GM18511 (cell line): ENCODE results near the gene RAD50.
"Not testable (repeated sequence)": the region's sequence is repeated elsewhere in the genome, so short reads cannot be mapped to it uniquely, and the experiment has no call there.

Experiments used
- ATAC-seq: cut with Tn5 transposase; IDR thresholded peaks from one replicate; pipeline ENCODE4 v1.9.1; 2021; ENCODE audit warnings: mild to moderate bottlenecking, moderate library complexity; ENCODE audit not compliant: unreplicated experiment

RAD50 gene

GRCh38 chr5:132556763-132557477 lies at the start of gene RAD50:
RAD50 (plus strand) TSS chr5:132556977; CDS start chr5:132557325, 348 bp downstream.
- ATAC-seq, result peak; percentile 99

GRCh38 chr5:132510076-132510475 lies 46.7 kb upstream of the RAD50 start:
- ATAC-seq, result no peak

- not testable (repeated sequence) for ATAC-seq
Measured at GRCh38 chr5:132513618-132514336, 43.0 kb upstream of the RAD50 start.

GRCh38 chr5:132522067-132522466 lies 34.7 kb upstream of the RAD50 start:
- ATAC-seq, result not testable (repeated sequence)

- ATAC-seq, result not testable (repeated sequence)
Measured at GRCh38 chr5:132524877-132525276, 31.9 kb upstream of the RAD50 start.

GRCh38 chr5:132525299-132525724 lies 31.5 kb upstream of the RAD50 start:
- ATAC-seq, result peak; percentile 78

GRCh38 chr5:132526290-132526973 lies 30.3 kb upstream of the RAD50 start:
- ATAC-seq, result no peak

- ATAC-seq, result no peak
Measured at GRCh38 chr5:132526974-132527564, 29.7 kb upstream of the RAD50 start.

GRCh38 chr5:132528021-132528420 lies 28.8 kb upstream of the RAD50 start:
- no peak for ATAC-seq

GRCh38 chr5:132528866-132529634 lies 27.7 kb upstream of the RAD50 start:
- ATAC-seq, result no peak

GRCh38 chr5:132530946-132531345 lies 25.8 kb upstream of the RAD50 start:
- no peak for ATAC-seq

GRCh38 chr5:132539716-132540115 lies 17.1 kb upstream of the RAD50 start:
- ATAC-seq, result no peak

- no peak for ATAC-seq
Measured at GRCh38 chr5:132540149-132540548, 16.6 kb upstream of the RAD50 start.

GRCh38 chr5:132540764-132541163 lies 16.0 kb upstream of the RAD50 start:
- no peak for ATAC-seq

- ATAC-seq, result no peak
Measured at GRCh38 chr5:132543472-132544201, 13.1 kb upstream of the RAD50 start, which contains the start of gene IL5. IL5 (minus strand) TSS chr5:132543522; CDS start chr5:132543478, 44 bp downstream.

- ATAC-seq, result no peak
Measured at GRCh38 chr5:132546108-132546507, 10.7 kb upstream of the RAD50 start.

- no peak for ATAC-seq
Measured at GRCh38 chr5:132547269-132547668, 9.5 kb upstream of the RAD50 start.

- not testable (repeated sequence) for ATAC-seq
Measured at GRCh38 chr5:132548834-132549233, 7.9 kb upstream of the RAD50 start.

GRCh38 chr5:132549576-132549975 lies 7.2 kb upstream of the RAD50 start:
- no peak for ATAC-seq
